Liver (tissue), 3 donors: Measurements from ENCODE around the gene TSPAN5.

Source experiments
- CTCF ChIP-seq: fragments of 150-350 bp; IDR thresholded peaks from 2 replicates; pipeline ENCODE4 v1.5.1; 2017; ENCODE audit warnings: improper control_type of control experiment, low read depth, low read length; ENCODE audit not compliant: missing input control
- EGR1 ChIP-seq, 2 donors: IDR thresholded peaks; 2 replicates each; pipeline ENCODE4 v1.6.1; 2016 to 2018; ENCODE audit warnings: antibody characterized with exemption in 2 of 2, low read depth in 2 of 2
- FOXA2 ChIP-seq: IDR thresholded peaks from 2 replicates; pipeline ENCODE4 v1.6.1; 2016; ENCODE audit warnings: antibody characterized with exemption
- HNF4A ChIP-seq, 2 donors: conservative IDR thresholded peaks; 2 replicates each; pipeline ENCODE4 v1.6.1; 2016; ENCODE audit warnings: antibody characterized with exemption in 2 of 2, mild to moderate bottlenecking in 2 of 2
- HNF4G ChIP-seq: IDR thresholded peaks from 2 replicates; pipeline ENCODE4 v1.6.1; 2016; ENCODE audit warnings: antibody characterized with exemption
- JUND ChIP-seq, 2 donors: IDR thresholded peaks; 2 replicates each; pipeline ENCODE4 v1.6.1; 2016; ENCODE audit warnings: antibody characterized with exemption in 2 of 2
- RAD21 ChIP-seq, 2 donors: IDR thresholded peaks; 2 replicates each; pipeline ENCODE4 v1.6.1; 2016; ENCODE audit warnings: antibody characterized with exemption in 2 of 2, mild to moderate bottlenecking in 2 of 2
- REST ChIP-seq: IDR thresholded peaks from 2 replicates; pipeline ENCODE4 v1.6.1; 2016; ENCODE audit warnings: antibody characterized with exemption, mild to moderate bottlenecking
- RXRA ChIP-seq, 2 donors: IDR thresholded peaks; 2 replicates each; pipeline ENCODE4 v1.6.1; 2017 to 2018; ENCODE audit warnings: antibody characterized with exemption in 2 of 2, mild to moderate bottlenecking in 1 of 2
- SP1 ChIP-seq: IDR thresholded peaks from 2 replicates; pipeline ENCODE4 v1.6.1; 2018; ENCODE audit warnings: antibody characterized with exemption, mild to moderate bottlenecking
- TAF1 ChIP-seq: conservative IDR thresholded peaks from 2 replicates; pipeline ENCODE4 v1.6.1; 2016; ENCODE audit warnings: antibody characterized with exemption, mild to moderate bottlenecking
- YY1 ChIP-seq: IDR thresholded peaks from 2 replicates; pipeline ENCODE4 v1.6.1; 2016; ENCODE audit warnings: antibody characterized with exemption, mild to moderate bottlenecking
- ZBTB33 ChIP-seq: IDR thresholded peaks from 2 replicates; pipeline ENCODE4 v1.6.1; 2016; ENCODE audit warnings: antibody characterized with exemption
- TF ChIP-seq, protein P1 (sequence below): IDR thresholded peaks from 2 replicates; pipeline ENCODE4 v1.6.1; 2016; ENCODE audit warnings: antibody characterized with exemption
- donor health status: healthy.
- donor health status: healthy.

DNA sequence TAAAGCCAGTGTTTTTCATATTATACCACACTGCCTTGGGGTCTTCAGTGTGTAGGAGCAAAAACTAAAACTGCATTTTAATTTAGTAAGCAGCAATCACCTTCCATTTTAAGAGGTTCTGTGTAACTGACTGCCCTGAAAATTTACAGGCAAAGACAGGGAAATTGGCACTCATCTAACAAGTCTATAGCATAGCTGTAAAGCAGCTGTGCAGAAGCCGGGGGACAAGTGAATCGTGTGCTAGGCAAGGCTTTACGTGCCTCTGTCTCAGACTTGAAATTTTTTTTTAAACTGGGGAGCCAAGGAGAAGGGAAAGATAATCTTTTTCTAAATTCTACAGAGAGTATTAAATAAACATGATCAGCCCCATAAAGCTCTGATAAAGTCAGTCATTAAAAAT, 39.7 kb downstream of the TSPAN5 start:
- TF ChIP-seq RAD21 (IDR thresholded peaks at IDR 0.05) (no peak), REST (no peak), JUND (IDR thresholded peaks at IDR 0.05) (no peak), CTCF (no peak), FOXA2 (no peak), RXRA (IDR thresholded peaks at IDR 0.05) (no peak), ZBTB33 (no peak), EGR1 (IDR thresholded peaks at IDR 0.05; ENCODE audit: low read depth in 2 of 2) (no peak), TAF1 (no peak), YY1 (no peak), SP1 (no peak), HNF4A (conservative IDR thresholded peaks at IDR 0.05) (no peak), HNF4G (no peak)
- TF ChIP-seq, protein P1, sequence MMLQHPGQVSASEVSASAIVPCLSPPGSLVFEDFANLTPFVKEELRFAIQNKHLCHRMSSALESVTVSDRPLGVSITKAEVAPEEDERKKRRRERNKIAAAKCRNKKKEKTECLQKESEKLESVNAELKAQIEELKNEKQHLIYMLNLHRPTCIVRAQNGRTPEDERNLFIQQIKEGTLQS: no peak
